Measurements from ENCODE around the gene PRR23A.
"Not testable (repeated sequence)": the region's sequence is repeated elsewhere in the genome, so short reads cannot be mapped to it uniquely, and the experiment has no call there.

The PRR23A gene

GRCh38 chr3:139006051-139006716 lies at the start of gene PRR23A:
TSS of gene PRR23A (minus strand) at chr3:139006268. CDS start at chr3:139006268, 0 bp downstream.
- DNase-seq: no peak

DNA sequence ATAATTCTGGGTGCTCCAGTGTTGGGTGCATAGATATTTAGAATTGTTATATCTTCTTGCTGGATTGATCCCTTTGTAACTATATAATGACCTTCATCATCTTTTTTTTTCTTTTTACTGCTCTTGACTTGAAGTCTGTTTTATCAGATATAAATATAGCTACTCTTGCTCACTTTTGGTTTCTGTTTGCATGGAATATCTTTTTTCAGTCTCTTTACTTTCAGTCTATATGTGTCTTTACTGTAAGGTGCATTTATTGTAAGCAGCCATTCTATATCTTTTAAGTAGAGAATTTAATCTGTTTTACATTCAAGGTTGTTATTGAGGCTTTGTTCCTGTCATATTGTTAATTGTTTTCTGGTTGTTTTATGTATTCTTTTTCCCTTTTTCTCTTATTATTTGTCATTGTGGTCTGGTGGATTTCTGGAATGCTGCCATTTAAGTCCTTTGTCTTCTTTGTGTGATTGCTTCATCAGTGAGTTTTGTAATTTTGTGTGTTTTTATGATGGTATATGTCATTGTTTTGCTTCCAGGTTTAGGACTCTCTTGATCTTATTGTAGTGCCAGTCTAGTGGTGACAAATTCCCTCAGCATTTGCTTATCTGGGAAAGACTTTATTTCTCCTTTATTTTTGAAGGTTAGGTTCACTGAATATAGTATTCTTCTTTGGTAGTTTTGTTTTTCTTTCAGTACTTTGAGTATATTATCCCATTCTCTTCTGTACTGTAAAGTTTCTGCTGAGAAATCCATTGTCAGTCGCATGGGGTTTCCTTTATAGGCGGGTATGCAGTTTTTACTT lies 46.9 kb upstream of the PRR23A start:
- no peak for DNase-seq

DNA sequence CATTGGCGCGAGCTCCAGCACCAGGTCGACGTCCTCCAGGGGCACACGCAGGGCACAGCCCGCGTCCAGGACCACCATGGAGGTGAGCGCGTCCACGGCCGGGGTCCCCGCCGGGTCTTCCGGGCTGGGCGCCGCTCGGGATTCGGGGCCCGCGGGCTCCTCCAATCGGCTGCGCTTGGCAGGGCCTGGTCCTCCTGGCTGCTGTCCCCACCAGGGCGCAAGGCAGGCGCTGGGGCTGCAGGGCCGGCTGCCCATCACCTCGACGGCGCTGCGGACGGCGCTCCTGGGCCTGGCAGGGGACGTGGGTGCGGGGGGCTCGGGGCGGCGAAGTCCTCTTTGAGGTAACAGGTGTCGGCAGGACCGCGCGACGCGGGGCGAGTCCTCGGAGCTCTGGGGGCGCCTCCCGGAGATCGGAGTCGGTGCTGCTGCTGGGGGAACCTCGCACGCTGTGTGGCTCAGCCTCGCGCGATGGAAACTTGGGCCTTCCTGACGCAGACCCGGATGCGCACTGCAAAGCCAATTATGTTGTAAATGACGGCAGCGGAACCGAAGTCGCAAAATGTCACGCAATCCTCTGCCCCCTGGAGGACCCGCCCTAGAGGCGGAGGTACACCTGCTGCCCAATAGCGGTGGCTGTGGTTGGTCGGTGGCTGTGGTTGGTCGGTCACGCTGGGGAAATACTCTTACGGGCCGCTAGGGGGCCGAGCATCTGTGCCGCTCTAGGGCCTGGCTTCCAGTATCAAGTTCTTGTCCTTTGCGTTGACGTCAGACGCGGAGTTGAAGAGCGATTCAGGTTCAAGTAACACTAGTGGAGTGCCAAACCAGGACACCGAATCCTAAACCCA lies 38.5 kb upstream of the PRR23A start, which contains the start of gene PRR23C:
Gene PRR23C, minus strand, starts transcription at position 527 of the 845 bp plus-strand sequence. Its CDS starts 272 bp downstream, at position 255.
- DNase-seq: no peak

- no peak for DNase-seq
Measured at GRCh38 chr3:139043554-139044365, 37.7 kb upstream of the PRR23A start.

DNA sequence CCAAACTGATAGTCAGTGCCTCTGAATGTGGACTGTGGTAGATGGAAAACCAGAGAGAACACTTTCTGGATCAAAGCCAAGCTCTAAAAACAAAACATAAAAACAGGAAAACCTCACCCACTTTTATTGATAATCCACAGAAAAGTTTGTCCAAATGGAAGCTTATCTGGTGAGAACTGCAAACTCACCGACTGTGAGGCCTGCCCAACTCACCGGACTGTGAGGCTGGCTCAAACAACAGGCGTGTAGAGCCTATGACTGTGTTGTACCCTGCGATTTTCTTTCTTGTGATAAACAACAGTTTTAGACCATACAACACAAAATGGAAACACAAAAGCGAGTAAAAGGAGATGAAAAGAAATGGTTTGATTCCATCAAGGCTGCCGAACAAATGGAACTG lies 31.4 kb upstream of the PRR23A start:
- no peak for DNase-seq

DNA sequence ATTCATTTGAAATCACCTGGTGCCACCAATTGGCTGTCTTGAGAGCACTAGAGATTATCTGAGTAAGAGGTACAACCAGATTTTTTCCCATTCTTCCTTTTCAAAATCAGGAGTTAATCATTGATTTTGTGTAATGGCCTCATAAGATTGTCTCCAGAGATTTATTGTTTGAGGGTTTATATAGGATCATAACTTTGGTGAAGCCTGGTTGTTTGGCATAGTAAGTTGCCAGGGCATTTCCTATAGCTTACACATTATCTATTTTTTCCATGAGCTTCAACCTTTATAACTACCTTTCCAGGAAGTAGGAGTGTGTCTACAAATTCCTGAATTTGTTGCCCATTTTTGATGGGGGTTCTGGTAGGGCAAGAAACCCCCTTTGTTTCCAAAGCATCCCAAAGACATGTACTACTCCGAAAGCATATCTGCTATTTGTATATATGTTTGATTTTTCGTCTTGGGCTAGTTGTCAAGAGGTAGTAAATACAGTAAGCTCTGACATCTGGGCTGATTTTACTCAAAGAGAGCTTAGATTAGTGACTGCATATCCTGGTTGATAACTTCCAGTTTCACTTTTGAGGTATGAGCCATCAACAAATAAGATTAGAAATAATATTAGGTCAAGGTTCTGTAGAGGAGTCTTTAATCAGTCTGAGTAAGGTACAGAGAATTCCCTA lies 26.4 kb upstream of the PRR23A start:
- no peak for DNase-seq

- DNase-seq: not testable (repeated sequence)
Measured at GRCh38 chr3:139030576-139030975, 24.5 kb upstream of the PRR23A start.

- DNase-seq: no peak
Measured at GRCh38 chr3:139024968-139025367, 18.9 kb upstream of the PRR23A start.

- DNase-seq: no peak
Measured at GRCh38 chr3:139020868-139021234, 14.8 kb upstream of the PRR23A start, which contains the start of gene PRR23B. TSS of gene PRR23B (minus strand) at chr3:139020926. CDS start at chr3:139020661, 265 bp downstream.

- DNase-seq: no peak
Measured at GRCh38 chr3:139020036-139020867, 14.2 kb upstream of the PRR23A start.

DNA sequence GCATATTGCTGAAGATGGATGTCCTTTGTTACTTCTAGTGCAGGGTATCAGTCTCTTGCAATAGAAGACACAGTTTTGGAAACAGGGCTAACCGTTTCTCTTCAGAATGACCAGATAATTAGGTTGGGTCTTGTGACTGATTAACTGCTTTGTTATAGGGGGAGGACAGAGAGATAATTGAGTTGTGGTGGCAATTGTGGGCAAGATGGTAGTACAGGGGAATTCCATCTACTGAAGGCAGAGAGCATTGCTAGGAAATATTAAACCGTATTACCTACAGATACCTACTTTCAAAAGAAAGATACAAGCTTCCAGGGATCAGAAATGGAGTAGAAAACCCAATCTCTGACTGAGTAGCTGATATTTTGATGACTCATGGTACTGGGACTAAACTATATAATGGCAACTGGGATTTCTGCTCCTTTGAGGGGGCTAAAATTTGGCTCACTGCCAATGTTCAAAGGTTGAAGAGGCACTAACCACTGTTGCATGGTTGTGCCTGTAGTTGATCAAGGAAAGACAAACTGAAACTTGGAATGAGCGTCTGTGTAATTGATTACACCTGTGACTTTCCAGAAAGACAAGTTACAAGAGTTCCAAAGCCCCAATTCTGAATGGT lies 10.5 kb upstream of the PRR23A start:
- no peak for DNase-seq

GRCh38 chr3:139005356-139005993 lies 593 bp downstream of the PRR23A start:
- no peak for DNase-seq

DNA sequence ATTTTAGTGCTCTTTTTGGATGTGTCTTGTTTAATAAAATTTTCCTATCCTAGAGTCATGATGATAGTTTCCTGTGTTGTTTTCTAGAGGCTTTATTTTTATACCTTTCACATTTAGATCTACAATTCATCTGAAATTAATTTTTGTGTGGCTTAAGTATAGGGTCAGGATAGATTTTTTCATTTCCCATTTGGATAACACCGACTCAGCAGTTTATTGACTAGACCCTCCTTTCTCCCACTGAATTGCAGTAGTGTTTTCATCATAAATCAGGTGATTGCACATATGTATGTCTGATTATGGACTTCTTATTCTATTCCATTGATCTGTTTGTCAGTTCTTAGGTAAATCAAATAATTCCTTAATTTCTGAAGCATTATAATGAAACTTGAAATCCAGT lies 10.4 kb downstream of the PRR23A start:
- no peak for DNase-seq

DNA sequence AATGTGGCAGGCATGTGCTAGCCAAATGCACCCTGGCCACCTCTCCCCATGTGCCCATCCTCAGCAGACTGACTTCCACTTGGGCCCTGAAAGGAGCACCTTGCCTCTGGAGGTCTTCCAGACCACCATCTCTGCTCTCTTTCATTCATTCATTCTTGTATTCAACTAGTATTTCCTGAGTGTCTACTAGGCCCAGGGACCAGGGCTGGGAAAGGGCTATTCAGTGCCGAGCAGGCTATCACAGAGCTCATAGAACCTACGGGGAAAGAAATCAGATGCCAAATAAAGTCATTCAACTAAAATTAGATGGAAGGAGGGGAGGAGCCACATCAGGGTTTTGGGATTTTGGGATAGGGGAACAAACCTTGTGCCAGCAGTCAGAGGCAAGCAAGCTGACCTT lies 18.9 kb downstream of the PRR23A start:
- no peak for DNase-seq

DNA sequence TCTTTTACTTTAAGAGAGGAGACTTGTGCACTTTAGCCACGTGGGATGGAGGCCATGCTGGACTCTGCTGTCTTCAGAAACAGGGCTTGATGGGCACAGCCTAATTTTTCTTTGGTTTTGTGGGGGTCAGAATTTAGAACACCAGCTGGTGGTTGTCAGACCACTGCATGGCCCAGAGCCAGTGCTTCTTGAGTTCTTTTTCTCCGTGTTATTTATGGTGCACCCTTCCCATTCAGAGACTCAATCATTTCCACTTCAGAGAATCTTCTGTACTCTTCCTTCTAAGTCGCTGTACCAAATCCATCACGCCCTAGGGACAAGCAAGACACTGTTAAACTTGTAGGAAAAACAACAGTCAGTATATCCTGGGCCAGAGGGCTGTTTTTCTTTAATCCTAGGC lies 20.1 kb downstream of the PRR23A start:
- DNase-seq: no peak

- no peak for DNase-seq
Measured at GRCh38 chr3:138984816-138985215, 21.3 kb downstream of the PRR23A start.

- no peak for DNase-seq
Measured at GRCh38 chr3:138976047-138976446, 30.0 kb downstream of the PRR23A start.

- DNase-seq: no peak
Measured at GRCh38 chr3:138975351-138975750, 30.7 kb downstream of the PRR23A start.
